ENCODE results near the gene MCU. TPM values are rescaled to one million over a fixed set of nuclear protein-coding genes. Genes with fewer than 3 reads are reported as not detected.

The MCU gene
- total RNA-seq, 6 experiments from 2014 or later: 6.2 to 14.6 (median 10.4) TPM

DNA sequence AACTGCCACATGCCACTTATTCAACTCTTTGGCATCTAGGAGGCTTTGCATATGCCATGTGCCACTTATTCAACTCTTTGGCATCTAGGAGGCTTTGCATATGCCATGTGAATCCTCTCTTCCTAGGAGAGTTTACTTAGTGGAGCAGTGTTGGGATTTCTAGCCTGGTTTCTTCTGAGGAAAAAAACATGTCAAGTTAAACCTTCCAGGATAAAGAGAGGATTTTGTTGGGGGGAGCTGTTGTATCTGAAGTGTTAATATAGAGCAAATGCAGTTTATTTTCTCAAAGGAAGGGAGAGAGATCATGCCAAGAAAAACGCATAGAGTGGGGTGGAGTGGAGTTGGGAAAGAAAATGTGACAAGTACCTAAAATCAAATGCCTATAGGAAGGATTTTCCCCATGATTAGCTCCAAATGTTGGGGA is 91.5 kb downstream of the MCU start:
- no peaks in the 10 kb centered on the region for H3K27me3 ChIP-seq
- DNase-seq (no peak), ATAC-seq (no peak)
- no peaks in the 10 kb centered on the region for H3K36me3 ChIP-seq
- H3K4me1 ChIP-seq: no peaks in the 10 kb centered on the region
- TF ChIP-seq, protein P1, sequence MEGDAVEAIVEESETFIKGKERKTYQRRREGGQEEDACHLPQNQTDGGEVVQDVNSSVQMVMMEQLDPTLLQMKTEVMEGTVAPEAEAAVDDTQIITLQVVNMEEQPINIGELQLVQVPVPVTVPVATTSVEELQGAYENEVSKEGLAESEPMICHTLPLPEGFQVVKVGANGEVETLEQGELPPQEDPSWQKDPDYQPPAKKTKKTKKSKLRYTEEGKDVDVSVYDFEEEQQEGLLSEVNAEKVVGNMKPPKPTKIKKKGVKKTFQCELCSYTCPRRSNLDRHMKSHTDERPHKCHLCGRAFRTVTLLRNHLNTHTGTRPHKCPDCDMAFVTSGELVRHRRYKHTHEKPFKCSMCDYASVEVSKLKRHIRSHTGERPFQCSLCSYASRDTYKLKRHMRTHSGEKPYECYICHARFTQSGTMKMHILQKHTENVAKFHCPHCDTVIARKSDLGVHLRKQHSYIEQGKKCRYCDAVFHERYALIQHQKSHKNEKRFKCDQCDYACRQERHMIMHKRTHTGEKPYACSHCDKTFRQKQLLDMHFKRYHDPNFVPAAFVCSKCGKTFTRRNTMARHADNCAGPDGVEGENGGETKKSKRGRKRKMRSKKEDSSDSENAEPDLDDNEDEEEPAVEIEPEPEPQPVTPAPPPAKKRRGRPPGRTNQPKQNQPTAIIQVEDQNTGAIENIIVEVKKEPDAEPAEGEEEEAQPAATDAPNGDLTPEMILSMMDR (IDR thresholded peaks at IDR 0.05): no peak
- no peak for TF ChIP-seq POLR2A (IDR thresholded peaks at IDR 0.05)
- no peak overlapping the region for H3K4me3 ChIP-seq
- 75% methylated on average over 1 of the region's 1 CpG for WGBS (ENCODE audit: insufficient coverage, low coverage, low lambda C conversion rate, missing lambda C conversion rate)
- no peak overlapping the region for H3K27ac ChIP-seq
- no peaks in the 10 kb centered on the region for H3K9me3 ChIP-seq
- intact Hi-C loops (cut with DNase I): no loop called here

GRCh38 chr10:72784551-72785351 is 92.8 kb downstream of the MCU start:
- intact Hi-C loops (cut with DNase I): no loop called here
- WGBS (ENCODE audit: insufficient coverage, low coverage, low lambda C conversion rate, missing lambda C conversion rate): 47% methylated on average over 5 of the region's 7 CpGs
- no peaks in the 10 kb centered on the region for H3K27me3 ChIP-seq
- H3K4me3 ChIP-seq: no peak overlapping the region
- no peaks in the 10 kb centered on the region for H3K9me3 ChIP-seq
- TF ChIP-seq POLR2A (IDR thresholded peaks at IDR 0.05): no peak
- TF ChIP-seq, protein P1 (IDR thresholded peaks at IDR 0.05): no peak
- DNase-seq: peak in 1 of 3 donors; percentile 47
- H3K27ac ChIP-seq: peak overlapping the region in 1 of 3 donors; percentile 2
- H3K4me1 ChIP-seq: no peaks in the 10 kb centered on the region
- H3K36me3 ChIP-seq: no peaks in the 10 kb centered on the region
- peak; percentile 34 to 75 (median 65) for ATAC-seq

- 81% methylated on average over 2 of the region's 2 CpGs for WGBS (ENCODE audit: insufficient coverage, low coverage, low lambda C conversion rate, missing lambda C conversion rate)
- no peak for DNase-seq
- Histone ChIP-seq H3K27ac (no peak overlapping the region), H3K9me3 (no peaks in the 10 kb centered on the region), H3K27me3 (no peaks in the 10 kb centered on the region), H3K36me3 (no peaks in the 10 kb centered on the region), H3K4me3 (no peak overlapping the region), H3K4me1 (no peaks in the 10 kb centered on the region)
- intact Hi-C loops (cut with DNase I): no loop called here
- TF ChIP-seq POLR2A (IDR thresholded peaks at IDR 0.05): no peak
- TF ChIP-seq, protein P1 (IDR thresholded peaks at IDR 0.05): no peak
- no peak for ATAC-seq
These were observed 93.5 kb downstream of the MCU start for GRCh38 chr10:72785409-72785808.

- Histone ChIP-seq H3K9me3 (no peaks in the 10 kb centered on the region), H3K27ac (no peak overlapping the region), H3K4me3 (no peak overlapping the region), H3K4me1 (no peaks in the 10 kb centered on the region), H3K27me3 (no peaks in the 10 kb centered on the region), H3K36me3 (no peaks in the 10 kb centered on the region)
- WGBS (ENCODE audit: insufficient coverage, low coverage, low lambda C conversion rate, missing lambda C conversion rate): 74% methylated on average over 3 of the region's 3 CpGs
- no peak for ATAC-seq
- DNase-seq: no peak
- no peak for TF ChIP-seq POLR2A (IDR thresholded peaks at IDR 0.05)
- TF ChIP-seq, protein P1 (IDR thresholded peaks at IDR 0.05): no peak
- intact Hi-C loops (cut with DNase I): no loop called here
These were observed 98.5 kb downstream of the MCU start for GRCh38 chr10:72790216-72790990.
